Astrocyte of the spinal cord (primary cell): ENCODE data around the gene ZNF236.
A peak's percentile ranks its signal among the peaks of the same experiment; 100 is the strongest.
"Not testable (repeated sequence)": the region's sequence is repeated elsewhere in the genome, so short reads cannot be mapped to it uniquely, and the experiment has no call there.

ENCODE experiments used
- DNase-seq: peaks from one replicate; pipeline ENCODE4 v3.0.0; 2011; ENCODE audit warnings: low read depth, low spot score
- H3K4me3 ChIP-seq: 2 replicates; pipeline ENCODE4 v1.5.1; 2011; ENCODE audit warnings: low read depth, mild to moderate bottlenecking, low read length, moderate library complexity
- in situ Hi-C: cut with HindIII; loops from 2 replicates; pipeline ENCODE4 v1.10.0; 2017; ENCODE audit warnings: low sequenced_read_pairs
- TF ChIP-seq, protein P1 (sequence below): IDR thresholded peaks from 2 replicates; pipeline ENCODE4 v1.5.1; 2012; ENCODE audit warnings: low read depth, mild to moderate bottlenecking, low read length, inconsistent platforms

Gene ZNF236

DNA sequence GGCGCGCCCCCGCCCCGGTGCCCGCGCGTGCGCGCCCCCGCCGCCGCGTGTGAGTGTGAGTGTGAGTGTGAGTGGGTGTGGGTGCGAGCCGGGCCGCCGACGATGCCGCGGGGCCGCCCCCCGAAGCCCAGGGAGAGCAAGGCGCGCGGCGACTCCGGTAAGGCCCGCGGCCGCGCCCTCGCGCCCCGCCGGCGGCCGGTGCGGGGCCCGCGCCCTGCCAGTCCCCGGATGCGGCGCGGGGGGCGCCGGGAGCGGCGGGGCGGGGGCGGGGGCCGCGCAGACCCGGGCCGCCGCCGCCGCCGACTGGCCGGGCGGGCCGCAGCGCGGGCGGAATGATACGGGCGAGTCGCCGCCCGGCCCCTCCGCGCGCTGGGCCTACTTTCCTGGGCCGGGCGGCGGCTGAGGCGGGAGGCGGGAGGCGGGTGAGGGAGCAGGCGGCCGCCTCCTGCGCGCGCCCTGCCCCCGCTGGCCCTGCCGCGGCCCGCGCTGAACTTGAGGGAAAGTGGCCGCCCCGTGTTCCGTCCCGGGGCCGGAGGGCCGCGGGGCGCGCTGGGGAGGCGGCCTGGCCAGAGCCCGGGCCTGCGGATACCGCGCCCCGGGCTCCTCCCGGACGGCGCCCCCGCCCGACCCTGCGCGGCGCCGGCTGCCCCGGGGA lies at the start of gene ZNF236:
ZNF236 (plus strand) TSS at position 52 of the 655 bp plus-strand sequence; CDS start at position 103, 51 bp downstream.
- TF ChIP-seq, protein P1, sequence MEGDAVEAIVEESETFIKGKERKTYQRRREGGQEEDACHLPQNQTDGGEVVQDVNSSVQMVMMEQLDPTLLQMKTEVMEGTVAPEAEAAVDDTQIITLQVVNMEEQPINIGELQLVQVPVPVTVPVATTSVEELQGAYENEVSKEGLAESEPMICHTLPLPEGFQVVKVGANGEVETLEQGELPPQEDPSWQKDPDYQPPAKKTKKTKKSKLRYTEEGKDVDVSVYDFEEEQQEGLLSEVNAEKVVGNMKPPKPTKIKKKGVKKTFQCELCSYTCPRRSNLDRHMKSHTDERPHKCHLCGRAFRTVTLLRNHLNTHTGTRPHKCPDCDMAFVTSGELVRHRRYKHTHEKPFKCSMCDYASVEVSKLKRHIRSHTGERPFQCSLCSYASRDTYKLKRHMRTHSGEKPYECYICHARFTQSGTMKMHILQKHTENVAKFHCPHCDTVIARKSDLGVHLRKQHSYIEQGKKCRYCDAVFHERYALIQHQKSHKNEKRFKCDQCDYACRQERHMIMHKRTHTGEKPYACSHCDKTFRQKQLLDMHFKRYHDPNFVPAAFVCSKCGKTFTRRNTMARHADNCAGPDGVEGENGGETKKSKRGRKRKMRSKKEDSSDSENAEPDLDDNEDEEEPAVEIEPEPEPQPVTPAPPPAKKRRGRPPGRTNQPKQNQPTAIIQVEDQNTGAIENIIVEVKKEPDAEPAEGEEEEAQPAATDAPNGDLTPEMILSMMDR, result no peak
- in situ Hi-C loops, result no loop called here

DNA sequence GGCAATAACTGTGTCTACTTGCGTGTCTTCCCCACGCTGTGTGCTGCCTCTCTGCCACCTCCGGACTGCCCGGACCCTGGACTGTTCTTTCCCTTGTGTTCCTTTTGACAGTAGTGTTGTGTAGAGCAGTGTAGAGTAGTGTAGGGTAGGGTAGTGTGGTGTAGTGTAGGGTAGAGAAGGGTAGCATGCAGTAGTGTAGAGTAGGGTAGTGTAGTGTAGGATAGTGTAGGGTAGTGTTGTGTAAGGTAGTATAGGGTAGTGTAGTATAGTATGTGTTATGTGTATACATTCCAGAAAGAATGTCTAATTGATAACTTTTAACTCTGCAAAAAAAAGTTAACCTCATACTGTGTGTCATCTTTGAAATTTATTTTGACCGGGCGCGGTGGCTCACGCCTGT lies 49.7 kb upstream of the ZNF236 start:
- no peak for DNase-seq
- TF ChIP-seq, protein P1, result no peak
- H3K4me3 ChIP-seq, result no peak overlapping the region
- in situ Hi-C loops, result no loop called here

More for the DNA sequence above, at the start of gene ZNF236:
- H3K4me3 ChIP-seq, result peak within 1 kb of the TSS; percentile 89
- peak; percentile 77 for DNase-seq

DNA sequence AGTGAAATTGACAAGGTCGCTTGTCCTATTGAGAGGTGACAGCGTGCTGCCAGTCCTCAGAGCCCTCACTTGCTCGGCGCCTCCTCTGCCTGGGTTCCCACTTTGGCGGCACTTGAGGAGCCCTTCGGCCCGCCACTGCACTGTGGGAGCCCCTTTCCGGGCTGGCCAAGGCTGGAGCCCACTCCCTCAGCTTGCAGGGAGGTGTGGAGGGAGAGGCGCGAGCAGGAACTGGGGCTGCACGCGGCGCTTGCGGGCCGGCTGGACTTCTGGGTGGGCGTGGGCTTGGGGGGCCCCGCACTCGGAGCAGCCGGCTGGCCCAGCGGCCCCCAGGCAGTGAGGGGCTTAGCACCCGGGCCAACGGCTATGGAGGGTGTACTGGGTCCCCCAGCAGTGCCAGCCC lies 45.3 kb upstream of the ZNF236 start:
- DNase-seq, in situ Hi-C loops, H3K4me3 ChIP-seq: not testable (repeated sequence)

DNA sequence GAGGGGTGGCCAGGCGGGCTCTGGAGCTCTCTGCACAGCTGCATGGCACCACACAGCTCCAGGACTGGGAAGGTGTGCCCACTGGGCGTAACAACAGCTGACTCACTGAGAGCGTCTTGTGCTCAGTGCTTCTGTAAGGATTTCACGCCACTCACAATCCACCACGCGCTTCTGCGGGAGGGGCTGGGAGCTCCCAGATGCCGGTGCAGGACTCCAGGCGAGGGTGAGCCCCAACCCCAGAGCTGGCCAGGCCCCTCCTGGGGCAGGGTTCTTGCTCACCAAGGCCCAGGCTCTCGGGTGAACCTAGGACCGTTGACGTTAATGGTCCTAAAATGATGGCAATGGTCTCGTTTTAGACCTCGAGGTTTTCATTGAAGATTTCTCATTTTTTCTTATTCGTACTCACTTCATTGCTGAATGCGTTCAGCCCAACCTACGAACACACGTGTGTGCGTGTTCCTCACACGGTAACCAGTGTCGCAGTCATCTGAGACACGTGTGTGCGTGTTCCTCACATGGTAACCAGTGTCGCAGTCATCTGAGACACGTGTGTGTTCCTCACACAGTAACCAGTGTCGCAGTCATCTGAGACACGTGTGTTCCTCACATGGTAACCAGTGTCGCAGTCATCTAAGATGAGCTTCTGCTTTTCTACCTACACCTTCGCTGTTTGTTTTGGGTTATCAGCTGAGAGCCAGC lies 38.4 kb upstream of the ZNF236 start:
- DNase-seq, result no peak
- no peak overlapping the region for H3K4me3 ChIP-seq
- TF ChIP-seq, protein P1, result no peak
- in situ Hi-C loops, result no loop called here

DNA sequence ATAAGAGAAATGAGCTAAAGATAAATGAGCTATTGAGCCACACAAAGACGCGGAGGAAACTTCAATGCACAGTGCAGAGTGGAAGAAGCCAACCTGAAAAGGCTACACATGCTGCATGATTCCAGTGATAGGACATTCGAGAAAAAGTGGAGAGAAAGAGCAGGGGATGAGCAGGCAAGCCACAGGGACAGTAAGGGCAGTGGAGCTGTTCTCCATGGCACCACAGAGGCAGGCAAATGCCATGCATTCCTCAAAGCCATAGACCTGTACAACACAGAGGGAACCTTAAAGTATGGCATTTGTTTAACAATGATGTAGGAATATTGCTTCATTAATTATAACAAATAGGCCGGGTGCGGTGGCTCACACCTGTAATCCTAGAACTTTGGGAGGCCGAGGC lies 36.5 kb upstream of the ZNF236 start:
- in situ Hi-C loops, result no loop called here
- TF ChIP-seq, protein P1, result no peak
- H3K4me3 ChIP-seq, result no peak overlapping the region
- DNase-seq, result no peak

DNA sequence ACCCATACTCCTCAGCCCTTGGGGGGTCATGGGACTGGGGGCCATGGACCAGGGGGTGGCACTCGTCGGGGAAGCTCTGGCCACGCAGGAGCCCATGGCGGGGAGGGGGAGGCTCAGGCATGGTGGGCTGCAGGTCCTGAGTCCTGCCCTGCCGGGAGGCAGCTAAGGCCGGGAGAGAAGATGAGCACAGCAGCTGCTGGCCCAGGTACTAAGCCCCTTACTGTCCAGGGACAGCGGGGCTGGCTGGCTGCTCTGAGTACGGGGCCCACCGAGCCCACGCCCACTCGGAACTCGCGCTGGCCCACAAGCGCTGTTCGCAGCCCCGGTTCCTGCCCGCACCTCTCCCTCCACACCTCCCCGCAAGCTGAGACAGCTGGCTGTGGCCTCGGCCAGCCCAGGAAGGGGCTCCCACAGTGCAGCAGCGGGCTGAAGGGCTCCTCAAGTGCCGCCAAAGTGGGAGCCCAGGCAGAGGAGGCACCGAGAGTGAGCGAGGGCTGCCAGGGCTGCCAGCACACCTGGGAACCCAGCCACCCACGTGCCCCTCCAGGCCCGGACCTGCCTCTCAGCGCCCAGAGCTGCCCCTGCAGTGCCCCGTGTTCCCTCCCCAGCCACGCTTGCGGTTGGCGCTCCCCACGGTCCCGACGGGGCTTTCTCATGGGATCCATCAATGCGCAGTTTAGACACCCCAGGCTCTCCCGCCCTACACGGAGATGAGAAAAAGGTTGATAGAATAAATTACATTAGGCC lies 33.6 kb upstream of the ZNF236 start:
- TF ChIP-seq, protein P1, result no peak
- H3K4me3 ChIP-seq, result no peak overlapping the region
- in situ Hi-C loops, result no loop called here
- DNase-seq, result no peak

DNA sequence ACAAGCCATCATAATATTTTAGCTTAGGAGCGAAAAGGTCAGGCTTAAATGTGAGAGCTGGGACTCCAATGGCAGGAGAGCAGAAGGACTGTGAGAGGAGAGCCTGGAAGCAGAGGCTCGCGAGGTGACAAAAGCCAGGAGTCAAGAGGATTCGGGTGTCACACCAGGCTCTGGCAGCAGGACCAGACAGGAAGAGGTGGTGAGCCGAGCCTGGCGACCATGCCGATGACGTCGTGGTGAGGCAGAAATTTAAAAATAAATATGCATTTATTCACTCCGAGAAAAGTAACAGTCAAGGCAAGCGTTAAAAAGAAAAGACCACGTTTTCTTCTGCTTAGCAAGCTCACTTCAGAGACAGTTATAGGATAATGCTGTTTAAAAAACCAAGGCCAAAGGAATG lies 31.3 kb upstream of the ZNF236 start:
- TF ChIP-seq, protein P1, result no peak
- in situ Hi-C loops, result no loop called here
- DNase-seq, result no peak
- no peak overlapping the region for H3K4me3 ChIP-seq
